ENCODE data around the gene STRIT1.

Gene STRIT1

DNA sequence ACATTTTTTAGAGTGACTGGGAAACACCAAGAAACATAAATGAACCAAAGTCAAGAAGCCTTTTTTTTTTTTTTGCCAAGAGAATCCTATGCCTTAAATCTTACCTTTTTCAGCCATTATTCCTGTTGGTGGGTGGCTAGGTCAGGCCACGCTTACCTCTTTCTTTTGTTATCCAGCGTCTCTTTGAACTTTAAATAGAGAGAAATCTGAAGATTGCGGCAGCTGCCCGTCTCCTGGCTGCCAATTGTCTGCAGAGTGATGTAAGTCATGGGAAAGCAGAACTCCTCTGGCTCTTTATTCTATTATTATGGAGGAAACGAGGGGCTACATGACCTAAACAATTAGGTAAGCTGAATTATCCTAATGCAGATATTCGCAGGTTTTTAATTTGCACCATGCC lies at the start of gene STRIT1:
Gene STRIT1 (minus strand): TSS at position 168 of the 400 bp plus-strand sequence.
- no peak for DNase-seq

DNA sequence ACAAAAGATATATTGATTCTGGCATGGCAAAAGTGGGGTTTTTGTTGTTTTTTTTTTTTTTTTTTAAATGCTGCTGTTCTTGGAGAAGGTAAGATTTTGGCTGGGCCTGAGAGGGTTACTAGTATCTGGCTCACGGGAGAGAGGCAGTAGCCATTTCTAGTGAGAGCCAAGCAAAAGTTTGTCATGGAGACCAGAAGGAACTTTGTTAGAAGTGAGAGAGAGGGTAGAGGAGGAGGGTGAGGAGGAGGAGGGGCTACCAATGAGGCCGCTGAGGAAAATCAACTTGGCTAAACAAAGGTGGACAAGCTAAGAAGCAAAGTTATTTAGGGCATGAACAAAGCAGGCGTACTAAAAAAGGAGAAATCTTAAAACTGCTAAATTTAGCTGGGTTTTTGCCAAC lies 48.9 kb upstream of the STRIT1 start:
- DNase-seq = no peak

DNA sequence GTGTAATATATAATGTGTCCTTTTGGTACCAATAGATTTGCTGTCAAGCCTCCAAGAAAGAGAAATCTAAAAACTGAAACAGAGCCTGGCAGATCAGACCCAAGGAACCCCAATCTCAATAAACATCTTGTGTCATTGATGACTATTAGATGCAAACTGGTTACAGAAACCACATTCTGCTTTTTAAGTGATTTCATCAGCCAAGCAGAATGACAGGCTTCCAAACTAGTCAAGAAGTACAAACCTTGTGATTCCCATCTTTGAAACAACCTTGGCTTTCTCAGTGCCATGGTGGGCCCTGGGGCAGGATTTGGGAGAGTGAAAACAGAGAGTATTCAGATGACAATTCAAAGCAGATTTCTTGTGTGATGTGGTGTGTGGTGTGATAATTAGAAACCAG lies 45.6 kb upstream of the STRIT1 start:
- DNase-seq = no peak

DNA sequence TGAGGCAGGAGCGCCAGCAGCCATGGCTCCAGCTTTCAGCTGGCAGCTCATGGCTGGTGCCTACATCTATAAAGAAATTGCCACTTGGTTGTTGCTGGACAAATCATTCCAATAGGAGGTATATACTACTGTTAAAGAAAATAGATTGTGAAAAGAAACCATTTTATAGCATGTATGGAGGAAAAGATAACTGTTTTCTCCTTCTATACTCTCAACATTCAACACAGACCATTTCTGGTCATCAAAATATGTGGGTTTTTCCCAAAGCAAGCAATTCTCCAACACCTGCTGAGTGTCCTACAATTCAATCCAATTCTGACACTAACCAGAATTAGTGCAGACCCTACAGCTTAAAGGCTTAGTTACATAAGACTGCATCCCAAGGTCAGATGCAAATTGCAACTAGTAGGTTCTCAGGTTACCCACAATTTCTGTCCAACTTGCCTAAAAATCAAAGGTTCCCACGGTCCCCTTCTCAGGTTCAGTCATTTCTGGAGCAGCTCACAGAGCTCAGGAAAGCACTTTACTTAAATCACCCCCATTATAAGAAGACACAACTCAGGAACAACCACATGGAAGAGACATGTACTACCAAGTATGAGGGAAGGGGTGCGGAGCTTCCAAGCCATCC lies 42.4 kb upstream of the STRIT1 start:
- no peak for DNase-seq

DNA sequence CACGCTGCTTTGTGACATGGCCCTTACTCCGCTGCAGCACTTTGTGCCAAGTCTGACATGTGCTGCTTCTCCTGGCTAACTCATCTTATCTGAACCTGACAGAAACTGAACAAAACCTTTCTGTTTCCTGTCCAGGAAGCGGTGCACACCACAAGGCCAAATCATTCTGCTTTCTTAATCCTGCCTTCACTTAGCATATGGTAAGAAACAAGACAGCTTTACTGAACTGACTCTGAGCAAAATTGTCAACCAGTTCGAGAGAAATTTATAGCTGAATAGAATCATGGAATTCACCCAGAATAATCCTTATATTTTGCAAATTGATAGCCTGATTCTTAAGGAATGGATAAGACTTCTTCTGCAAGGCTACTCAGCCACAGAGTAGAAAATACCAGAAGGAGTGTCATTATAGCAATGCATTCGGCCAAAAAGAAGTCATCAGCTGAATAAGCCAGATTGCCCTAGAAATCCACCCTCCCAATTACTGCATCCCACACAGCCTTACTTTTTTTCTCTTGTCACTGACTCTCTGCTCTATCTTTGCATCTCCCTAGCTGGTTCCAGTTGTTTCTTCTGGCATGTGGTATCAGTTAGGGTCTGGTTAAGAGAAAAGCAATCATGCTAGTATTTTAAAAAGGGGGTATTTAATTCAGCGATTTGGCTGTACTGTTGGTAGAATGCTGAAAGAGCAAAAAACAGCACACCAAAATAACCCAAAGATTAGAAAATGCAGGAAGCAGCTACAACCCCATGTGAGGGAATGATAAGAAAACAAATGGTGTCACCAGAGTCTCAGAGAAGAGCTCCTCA lies 41.6 kb upstream of the STRIT1 start:
- no peak for DNase-seq

DNA sequence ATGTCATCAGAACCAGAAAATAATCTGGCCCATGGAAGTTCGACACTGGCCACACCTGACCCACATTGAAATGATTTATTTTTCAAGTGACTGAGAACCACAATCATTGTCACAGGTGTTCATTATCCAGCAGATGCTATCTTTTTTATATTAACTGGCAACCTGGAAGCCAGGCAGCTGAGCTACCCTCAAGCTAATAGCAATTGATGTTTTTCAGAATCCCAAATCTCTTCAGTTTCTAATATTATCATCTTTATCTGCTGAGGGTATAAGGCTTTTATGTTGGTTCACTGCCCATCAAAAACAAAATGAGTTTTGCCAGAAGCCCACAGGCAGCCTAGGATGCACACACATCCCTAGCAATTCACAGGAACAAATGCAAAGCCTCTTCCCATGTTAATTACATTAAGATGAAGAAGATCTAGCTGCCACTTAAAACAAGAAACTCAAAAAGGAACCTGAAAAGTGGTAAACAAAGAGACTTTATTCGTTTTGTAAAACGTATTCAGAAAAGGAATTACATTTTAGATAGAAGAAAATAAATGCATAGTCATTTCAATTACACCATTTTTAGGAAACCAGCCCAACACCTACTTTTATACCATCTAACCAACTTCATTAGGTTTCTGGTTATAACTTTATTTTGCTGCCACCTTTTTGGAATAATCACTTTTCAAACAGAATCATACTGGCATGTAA lies 40.9 kb upstream of the STRIT1 start:
- no peak for DNase-seq

DNA sequence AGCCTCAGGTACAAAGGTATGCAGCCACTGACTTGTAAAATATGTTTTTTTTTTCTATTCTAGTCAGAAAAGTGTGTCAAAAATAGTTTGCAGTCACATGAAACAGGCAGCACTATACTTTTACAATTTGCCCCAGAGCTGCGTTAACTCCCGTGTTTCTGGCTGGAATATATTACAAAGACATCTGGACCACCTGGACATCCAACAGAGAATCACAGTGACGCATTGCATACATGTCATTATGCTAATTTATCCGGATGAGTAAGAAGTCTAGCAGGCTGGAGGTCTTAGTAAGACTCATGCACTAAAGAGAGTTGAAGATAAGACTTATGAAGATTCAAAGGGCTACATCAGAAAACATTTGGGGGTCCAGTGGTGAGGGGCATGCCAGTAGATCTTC lies 39.2 kb upstream of the STRIT1 start:
- no peak for DNase-seq

DNA sequence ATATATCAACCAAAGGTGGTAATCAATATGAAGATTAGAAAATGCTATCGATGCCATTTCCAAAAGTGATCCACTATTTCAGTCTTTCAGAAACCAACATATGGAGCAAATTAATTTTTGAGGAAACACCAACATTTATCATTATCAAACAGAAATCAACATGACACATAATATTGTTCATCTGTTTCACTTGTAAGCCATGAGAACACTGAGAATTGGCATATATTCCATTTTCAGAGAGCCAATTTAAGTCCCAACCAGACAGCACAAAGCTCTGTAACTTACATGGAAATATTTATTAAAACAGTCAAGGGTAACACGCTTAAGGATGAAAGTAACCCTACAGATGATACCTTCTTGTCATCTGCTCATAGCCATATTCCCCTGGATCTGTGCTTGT lies 37.6 kb upstream of the STRIT1 start:
- DNase-seq = no peak

DNA sequence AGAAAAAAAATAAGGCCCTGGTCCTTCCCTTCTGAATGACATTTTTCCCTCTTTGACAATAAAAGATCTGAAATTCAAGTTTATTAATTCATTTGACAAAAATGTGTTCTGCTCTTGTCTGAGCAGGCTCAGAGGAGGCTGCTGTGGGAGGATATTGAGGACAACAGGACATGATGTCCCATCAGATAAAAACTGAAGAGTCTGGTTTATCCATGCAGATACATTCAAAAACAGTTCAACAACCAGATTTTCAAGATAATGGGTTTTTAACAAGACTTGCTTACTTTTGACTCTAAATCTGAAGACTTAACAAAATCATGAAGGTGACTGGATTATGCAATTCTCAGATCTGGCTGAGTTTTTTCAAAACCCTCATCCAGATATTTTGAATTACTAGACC lies 36.9 kb upstream of the STRIT1 start:
- DNase-seq = no peak

DNA sequence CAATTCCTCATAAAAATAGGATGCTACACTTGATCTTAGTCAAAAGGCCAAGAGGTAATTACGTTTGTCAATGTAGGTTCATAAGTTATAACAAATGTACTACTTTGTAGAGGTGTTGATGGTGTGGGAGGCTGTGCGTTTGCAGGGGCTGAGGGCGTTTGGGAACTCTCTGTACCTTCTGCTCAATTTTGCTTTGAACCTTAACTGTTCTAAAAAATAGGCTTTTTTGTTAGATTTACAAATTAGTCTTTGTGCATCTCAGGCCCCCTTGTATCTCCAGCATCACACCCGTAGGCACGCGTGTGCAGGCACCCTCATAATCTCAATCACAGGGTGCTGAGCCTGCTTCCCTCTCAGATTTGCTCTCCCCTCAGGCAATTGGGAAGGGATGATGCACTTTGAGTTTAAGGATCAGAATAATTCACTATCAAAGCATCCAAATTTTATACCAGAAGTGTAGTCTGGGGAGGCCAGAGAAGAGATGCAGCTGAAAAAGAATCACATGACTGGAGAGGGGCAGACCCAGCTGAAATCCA lies 36.1 kb upstream of the STRIT1 start:
- DNase-seq = no peak

DNA sequence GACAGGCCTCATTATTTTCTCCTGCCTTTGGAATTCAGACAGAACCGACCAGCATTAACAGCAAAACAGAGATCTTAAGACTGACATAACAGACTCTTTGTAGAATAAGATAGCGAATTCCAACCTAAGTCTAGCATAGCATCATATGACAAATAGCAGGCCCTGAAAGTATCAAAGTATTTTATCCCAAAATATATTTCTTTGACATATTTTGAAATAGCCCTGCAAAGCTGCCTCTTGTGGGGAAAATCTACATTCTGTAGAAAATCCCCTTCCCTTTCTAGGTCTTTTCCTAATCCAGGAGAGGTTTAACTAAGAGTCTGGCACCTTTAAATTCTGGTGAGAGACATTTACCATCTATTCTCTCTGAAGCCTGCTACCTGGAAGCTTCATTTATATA lies 34.4 kb upstream of the STRIT1 start:
- no peak for DNase-seq

DNA sequence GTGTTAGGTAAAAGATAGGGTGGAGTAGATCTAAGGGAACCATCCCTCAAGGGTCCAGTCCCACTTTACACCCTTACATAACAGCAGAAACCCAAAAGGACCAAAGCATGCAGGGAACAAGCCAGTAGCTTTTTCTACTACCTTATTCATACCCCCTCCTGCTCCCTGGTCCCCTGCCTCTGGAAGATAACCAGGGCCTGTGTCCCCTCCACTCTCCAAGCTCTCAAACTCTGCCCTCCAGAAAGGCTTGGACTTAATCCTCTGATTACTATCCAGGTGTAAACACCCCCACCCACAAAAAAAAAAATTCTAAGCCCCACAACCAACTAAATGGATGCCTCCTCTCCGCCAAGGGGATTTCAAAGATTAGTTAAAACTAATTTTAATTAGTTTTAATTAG lies 33.9 kb upstream of the STRIT1 start:
- no peak for DNase-seq

DNA sequence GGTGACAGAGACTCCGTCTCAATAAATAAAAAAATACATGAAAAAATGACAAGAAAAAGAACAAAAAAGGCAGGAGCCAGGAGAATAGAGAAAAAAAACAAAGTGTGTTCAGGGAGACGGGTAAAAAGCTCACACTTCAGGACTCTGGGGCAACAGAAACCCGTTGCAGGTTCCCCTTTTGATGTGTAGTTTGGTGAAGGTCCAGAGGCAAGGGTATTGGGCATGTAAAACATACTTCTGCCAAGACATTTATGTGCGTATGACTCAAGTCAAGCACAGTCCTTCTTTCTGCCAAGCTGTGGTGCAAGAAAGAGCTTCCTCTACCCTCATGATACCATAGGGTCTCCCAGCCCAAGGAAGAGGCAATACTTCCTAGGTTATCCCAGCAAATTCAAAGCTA lies 33.4 kb upstream of the STRIT1 start:
- no peak for DNase-seq

DNA sequence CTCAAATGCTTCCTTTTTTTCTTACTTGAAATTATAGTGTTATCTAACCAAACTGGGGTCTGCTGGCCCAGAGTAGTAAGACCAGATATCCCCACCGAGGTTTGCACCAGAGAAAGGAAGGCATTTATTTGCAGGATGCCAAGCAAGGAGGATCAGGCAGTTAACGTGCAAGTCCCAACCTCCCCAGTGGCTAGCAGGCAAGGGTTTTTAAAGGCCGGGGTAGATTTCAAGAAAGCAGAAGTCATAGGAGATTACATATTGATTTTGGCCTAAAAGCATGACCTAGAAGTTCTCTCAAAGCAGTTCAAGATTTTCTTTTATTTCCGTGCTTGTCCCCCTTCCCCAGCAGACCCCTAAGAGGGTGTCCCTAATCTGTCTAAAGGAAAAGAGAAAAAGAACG lies 32.8 kb upstream of the STRIT1 start:
- no peak for DNase-seq

DNA sequence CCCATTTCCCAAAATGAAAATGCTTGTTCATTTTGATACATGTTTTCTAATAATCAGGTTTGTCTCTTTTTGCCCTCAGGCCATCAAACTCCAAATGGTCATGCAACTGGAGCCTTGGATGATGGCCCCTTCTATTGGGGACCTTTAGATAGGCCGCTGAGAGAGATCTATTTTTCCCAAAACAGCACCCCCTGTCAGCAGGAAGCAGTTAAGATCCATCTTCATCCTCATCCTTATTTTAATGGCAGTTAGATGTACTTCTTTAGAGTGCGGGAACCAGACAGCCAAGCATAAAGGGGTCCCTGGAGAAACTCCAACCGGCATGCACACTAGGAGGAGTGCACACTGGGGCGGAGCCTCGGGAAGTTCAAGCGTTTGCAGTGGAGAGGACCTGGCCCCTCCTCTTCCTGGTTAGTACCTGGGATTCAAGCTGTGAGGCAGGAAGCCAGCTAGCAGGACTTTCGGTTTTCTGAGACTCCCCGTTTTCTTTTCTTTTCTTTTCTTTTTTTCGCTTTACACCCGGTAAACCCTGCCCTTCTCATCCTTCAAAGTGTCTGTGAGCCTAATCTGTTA lies 31.9 kb upstream of the STRIT1 start:
- DNase-seq = no peak

DNA sequence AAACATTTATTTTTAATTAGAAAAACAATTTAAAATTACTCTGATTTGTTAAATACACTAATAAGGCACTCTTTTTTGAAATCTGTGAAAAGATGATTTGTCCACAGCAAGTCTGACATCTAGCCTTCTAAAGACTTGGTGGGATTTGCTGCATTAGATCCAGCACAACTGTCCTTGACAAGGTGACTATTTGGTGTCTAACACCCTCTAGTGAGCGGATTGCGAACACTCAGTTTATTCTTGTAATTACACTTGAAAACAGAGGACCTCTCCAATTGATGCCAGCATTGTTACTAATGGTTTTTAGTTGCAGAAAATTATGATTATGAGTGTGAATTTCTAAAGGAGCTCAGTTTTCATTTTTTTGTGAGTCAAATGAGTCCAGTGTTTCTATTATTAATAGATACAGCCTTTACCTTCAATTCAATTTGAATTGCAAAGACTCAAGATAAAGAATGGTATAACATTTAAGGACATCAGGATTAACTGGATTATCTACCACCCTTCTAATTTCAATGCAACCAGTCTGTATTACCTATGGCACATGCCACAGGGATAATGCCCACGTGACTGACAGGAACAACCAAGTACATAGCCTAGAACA lies 29.7 kb upstream of the STRIT1 start:
- DNase-seq = no peak

DNA sequence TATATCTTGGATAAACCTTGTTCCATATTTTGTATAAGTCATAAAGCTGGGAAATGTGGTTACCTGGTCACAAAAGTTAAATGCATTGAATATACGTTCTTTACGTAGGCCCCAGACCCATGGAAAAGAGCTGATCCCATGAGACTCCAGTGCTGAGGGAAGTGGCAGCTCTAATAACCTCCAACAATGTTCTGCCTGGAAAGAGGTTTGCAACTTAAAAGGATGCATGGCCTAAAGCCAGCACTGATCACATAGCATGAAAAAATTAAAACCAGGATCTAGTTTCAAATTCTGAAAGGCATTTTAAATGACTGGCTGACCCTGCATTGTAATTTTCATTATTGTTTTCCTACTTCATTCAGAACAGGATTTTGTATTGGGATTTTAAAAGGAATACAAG lies 27.9 kb upstream of the STRIT1 start:
- DNase-seq = no peak

DNA sequence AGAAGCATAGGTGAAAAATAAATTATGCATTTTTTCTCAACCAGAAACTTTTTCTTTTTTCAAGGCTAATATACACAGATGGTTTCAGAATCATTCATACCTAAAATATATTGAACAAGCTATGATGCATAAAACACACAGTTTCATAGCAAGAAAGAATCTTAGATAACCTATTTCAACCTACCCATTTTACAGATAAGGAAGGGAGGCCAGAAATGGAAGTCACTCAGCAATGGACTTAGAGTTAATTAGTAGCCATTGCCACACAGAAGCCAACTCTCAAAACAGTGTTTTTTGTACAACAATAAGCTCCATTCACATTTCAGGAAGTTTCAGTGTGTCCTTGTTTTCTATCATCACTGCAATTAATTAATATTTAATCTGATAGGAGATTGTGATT lies 27.5 kb upstream of the STRIT1 start:
- DNase-seq = no peak

DNA sequence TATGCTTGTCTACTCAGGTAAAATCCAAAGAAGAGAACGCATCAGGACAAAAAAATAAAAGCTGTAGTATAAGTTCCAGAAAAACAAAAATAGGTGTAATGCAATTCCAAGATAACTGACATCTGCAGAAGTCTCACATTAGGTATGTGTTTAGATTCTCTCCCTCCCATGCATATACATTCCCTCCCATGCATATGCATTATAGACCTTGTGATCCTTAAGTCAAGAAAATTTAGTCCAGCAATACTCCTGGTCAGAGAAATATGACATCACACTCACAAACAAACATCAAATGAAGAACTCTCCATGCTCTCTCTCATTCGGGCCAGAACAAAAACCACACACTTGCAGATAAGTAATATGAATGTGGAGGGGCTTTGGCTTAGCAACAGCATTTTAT lies 25.3 kb upstream of the STRIT1 start:
- no peak for DNase-seq

DNA sequence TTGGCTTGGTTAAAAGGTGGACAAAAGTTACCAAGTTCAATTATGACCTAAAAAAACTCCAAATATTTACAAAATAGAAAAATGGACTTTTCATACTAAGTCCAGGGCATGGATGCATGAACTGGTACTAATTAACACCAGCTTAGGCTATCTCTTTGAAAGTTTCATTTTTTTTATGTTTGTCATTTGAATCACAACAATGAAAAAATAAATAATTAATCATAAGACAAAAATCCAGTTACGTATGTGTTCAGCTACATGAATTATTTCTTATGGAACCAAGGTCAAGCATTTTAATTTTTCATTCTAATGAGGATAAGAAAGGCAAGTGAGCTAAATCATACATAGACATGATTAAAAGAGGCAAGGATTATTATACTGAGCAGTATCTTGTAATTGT lies 23.7 kb upstream of the STRIT1 start:
- no peak for DNase-seq

DNA sequence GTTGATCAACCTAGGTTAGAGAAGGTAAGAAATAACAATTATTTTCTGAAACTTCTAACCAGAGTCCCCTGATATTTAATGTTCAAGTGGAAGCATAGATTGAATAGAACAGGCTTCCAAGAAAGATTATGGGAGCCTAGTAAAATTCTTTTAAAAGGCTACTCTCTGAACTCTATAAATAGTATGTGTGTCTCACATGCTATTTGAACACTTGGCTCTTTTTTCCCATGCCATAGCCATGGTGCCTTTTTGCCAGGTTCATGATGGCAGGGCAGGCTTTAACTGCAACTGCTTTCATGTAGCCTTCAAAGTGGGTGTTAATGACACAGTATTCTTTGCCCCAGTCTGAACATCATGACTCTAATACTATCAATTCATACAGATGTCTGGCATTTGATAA lies 22.9 kb upstream of the STRIT1 start:
- DNase-seq = no peak

DNA sequence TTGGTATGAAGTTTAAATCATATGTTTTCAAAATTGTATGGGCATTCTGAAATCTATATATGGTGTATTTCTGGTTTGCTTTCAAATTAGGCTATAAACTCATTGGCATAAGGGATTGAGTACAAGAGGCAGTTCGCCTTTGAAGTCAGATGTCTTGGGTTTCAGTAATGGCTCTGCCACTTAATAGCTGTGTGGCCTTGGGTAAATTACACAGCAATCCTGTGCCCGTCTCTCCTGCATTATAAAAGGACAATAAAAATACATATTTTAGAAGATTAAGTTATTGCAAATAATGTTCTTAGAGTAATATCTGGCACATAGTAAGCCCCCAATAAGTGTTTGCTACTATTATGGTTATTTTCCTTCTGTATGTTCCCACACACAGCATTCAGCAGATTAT lies 20.4 kb upstream of the STRIT1 start:
- no peak for DNase-seq

DNA sequence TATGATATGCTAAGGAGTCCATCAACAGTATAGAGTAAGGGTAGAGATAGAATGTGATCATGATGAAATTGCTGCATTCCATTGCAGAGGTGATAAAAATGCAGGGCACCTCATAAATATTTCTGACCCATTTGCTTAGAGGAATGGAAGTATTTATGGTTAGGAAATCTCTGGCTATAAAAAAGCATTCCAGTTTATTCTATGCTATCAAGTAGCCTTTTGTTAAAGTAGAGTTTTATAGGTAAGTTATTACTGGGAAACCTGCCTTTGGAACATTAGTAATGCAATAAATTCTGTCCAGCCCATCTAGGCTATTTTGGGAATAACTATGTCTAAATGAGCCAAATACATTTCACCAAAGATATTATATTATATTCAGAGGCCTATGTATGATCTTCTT lies 19.8 kb upstream of the STRIT1 start:
- DNase-seq = no peak
